Fibroblast of skin of right quadriceps (primary cell): ENCODE results near the gene PLCL2.
"Not testable (repeated sequence)": the region's sequence is repeated elsewhere in the genome, so short reads cannot be mapped to it uniquely, and the experiment has no call there.

ENCODE experiments used
- DNase-seq: peaks from one replicate; pipeline ENCODE4 v3.0.0-alpha.2; 2013

The PLCL2 gene

DNA sequence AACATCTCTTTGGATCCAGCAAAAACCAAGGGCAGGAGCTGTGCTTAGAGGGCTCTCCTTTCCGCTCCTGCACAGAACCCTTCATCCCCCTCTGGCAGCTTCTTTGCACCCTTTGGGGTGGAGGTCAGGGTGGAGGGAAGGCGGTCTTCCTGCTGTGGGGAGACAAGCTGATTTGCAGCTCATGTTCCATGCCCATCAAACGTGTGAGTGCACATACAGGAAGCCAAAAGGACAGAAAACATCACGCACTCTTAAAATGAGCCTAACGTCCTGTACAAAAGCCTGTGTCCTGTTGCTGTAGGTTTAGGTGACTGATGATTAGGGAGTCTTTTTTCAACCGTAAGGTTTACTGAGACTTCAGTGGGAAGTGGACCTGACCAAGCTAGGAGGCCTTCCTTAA lies 195.2 kb downstream of the PLCL2 start:
- DNase-seq: no peak

DNA sequence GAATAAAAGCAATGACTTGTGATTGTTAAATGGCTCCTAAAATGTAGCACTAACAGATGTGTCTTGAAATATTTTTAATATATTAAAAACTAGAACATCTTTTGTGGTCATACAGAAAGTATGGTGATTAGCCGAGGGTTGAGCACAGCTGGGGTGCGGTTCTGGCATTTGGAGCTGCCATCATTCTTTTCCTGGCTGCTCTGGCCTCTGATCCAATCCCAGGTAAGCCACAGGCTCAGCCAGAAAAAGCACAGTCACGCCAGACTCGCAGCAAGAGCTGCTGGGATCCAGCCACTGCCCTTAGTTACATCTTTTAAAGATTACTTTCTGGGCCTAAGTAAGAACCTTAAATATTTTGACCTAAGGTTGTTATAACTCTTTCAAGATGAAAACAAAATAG lies 196.8 kb downstream of the PLCL2 start:
- DNase-seq: no peak

DNA sequence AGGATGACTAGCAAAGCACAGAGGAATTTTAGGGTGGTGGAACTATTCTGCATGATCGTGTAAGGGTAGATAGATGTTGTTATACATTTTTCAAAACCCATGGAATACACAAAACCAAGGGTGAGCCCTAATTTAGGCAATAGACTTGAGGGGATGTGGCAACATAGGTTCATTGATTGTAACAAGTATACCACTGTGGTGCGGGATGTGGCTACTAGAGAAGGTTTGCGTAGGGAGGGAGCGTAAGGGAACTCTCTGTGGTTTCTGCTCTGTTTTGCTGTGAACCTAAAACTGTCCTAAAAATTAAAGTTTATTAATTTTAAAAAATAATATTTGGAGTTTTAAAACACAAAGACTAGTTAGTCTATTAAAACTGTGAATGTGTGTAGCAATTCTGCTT lies 202.8 kb downstream of the PLCL2 start:
- DNase-seq: no peak

DNA sequence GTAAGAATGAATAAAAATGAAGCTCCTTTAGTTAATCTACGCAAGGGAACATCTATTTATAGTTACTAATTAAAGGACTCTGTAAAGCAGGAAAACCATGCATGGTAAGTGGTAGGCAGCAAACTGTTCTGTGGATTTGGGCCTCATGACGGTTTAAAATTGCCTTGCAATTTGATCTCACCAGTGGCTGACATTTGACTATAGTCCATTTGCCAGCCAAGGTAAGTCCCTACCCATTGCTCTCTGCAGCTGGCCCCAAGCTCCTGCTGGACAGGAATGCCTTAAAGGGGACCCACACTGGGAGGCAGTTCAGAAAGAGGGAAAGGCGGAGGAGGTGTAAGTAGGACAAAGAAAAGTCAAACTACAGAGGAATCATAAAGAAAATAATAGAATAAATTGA lies 203.3 kb downstream of the PLCL2 start:
- no peak for DNase-seq

DNA sequence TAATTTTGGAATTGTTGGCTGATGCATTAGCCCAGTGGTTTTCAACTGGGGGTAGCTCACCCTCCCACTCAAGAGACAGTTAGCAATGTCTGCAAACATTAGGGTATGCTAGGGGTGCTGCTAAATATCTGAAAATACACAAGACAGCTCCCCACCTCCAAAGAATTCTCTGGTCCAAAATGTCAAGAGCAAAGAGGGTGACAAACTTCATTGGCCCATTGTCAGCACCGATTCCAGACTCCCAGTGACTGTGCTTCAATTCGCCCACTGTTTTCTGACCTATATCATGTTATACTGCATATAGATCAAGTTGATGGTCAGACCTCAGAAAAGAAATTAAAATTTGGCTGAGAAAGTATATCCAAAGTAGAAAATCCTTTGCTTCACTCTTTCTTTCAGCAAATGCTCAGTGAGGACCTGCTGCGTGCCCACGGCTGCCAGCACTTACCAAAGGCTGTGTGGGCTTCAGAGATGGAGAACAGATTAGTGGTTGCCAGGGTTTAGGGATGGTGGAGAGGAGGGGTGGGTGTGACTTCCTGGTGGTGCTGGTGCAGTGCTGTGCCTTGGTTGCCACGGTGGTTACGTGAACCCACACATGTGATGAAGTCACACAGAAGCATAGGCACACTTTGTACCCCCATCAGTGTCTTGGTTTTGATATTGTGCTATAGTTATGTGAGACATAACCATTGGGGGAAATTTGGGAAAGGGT lies 204.0 kb downstream of the PLCL2 start:
- DNase-seq: no peak

DNA sequence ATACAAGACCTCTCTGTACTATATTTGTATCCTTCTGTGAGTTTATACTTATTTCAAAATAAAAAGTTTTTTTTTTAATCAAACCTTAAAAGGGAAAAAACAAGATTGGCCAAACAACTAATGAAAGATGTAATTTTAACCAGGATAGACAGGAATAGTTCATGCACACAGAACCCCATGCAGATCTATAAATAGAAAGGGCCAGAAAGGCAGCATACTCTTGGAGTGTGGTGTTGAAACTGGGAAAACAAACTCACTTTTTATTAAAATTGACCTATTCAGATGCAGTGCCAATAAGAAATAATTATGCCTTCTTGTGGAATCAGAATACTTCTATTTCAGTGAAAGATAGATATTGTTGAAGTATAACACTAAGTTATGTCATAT lies 204.6 kb downstream of the PLCL2 start:
- DNase-seq: no peak

DNA sequence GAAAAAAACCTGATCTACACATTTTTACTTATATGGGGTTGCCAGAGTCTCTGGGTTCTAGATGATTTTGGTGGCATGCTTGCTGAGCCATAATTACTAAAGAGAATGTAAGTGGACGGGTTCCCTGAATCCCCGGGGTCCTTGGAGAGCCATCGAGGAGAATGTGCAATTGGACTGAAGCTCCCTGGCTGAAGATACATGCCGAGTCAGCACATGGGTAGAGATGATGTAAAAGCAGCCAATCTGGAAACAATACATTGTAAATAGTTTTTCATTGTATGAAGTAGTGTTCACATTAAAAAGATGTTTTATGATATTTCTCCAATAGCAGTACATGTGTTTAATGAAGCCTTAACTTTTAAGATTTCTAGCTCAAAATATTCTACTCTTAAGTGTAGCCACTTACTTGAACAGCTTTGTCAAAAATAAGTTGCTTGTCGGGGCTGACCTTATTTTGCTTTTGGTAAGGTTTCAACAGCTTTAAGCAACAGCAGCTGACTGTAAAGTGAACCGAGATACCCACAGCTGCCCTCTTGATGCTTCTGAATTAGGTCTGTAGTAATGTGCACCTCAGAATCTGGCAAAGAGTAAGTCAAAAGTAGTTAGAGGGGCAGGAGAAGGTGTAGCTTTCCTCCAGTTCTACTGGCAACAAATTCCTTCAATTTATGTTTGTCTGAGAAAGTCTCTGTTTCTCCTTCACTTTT lies 205.7 kb downstream of the PLCL2 start:
- DNase-seq: no peak

DNA sequence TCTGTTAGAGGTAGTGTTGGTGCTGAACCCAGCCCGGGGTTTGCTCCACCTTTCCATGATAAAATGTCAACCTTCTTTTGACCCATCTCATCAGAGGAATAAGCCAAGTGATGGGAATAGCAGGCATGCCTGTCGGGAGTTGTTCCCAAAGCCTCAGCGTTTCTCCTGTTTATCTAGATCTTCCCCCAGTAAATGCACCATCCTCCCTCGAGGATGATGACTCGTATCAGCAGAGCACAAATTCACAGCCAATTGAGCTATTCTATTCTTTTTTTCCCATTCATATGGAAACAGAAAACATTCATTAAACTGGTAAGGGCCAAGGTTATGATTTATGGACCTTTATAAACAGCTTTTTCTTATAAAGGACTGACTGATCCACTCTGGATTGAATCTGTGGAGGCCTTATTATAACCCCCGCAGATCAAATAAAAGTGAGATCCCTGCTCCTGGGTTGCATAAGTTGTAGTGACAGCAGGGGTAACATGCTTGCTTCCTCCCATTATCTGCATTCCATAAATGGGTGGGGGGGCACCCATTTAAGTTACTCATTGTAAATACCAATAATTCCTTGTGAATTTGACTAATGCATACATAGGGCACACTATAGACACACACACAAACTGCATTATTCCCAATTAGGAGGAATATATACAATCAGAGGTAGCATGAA lies 207.3 kb downstream of the PLCL2 start:
- peak; percentile 51 for DNase-seq

DNA sequence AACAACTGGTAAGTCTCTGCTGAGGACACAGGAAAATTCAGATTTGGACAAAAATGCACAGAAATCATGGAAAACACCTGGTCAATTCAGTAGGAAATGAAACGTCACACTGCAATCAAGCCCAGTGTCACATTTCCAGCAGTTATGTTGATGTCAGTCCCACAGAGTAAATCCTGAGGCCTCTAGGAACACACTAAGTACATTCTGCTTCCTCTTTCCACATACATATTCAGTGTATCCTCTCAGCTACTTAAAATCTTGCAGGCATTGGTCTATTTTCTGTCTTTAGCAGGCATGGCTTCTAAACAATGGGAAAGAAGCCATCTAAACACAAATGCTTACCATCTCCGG lies 207.8 kb downstream of the PLCL2 start:
- no peak for DNase-seq

DNA sequence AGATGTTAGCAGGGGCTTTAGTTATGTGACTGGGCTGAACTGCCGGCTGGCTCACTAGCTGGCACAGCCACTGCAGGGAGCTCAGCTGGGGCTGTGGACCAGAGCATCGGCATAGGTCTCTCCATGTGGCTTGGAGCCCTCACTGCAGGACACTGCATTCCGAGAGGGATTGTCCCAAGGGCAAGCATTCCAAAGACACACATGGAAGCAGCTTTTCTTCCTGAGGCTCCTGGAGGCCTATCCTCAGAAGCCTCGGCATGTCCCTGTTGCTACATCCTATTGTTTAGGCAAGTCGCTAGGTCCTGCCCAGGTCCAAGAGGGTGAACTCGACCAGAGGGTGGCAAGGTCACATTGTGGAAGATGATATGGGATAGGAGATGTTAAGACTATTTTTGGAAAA lies 209.8 kb downstream of the PLCL2 start:
- no peak for DNase-seq

DNA sequence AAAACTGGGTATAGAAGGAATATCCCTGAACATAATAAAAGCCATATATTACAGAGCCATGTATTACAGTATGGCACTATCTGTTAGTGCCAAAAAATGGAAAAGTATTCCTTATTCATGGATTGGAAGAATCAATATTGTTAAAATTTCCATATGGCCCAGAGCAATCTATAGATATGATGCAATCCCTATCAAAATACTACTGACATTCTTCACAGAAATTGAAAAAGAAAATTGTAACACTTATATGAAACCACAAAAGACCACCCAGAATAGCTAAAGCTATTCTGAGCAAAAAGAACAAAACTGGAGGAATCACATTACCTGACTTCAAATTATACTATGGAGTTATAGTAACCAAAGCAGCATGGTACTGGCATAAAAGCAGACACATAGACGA lies 218.8 kb downstream of the PLCL2 start:
- DNase-seq: no peak

DNA sequence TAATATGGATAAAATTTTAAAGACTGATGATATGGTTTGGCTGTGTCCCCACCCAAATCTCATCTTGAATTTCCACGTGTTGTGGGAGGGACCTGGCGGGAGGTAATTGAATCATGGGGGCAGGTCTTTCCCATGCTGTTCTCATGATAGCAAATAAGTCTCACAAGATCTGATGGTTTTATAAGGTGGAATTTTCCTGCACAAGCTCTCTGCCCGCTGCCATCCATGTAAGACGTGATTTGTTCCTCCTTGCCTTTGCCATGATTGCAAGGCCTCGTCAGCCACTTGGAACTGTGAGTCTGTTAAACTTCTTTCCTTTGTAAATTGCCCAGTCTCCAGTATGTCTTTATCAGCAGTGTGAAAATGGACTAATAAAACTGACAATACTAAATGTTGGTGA lies 222.0 kb downstream of the PLCL2 start:
- not testable (repeated sequence) for DNase-seq

DNA sequence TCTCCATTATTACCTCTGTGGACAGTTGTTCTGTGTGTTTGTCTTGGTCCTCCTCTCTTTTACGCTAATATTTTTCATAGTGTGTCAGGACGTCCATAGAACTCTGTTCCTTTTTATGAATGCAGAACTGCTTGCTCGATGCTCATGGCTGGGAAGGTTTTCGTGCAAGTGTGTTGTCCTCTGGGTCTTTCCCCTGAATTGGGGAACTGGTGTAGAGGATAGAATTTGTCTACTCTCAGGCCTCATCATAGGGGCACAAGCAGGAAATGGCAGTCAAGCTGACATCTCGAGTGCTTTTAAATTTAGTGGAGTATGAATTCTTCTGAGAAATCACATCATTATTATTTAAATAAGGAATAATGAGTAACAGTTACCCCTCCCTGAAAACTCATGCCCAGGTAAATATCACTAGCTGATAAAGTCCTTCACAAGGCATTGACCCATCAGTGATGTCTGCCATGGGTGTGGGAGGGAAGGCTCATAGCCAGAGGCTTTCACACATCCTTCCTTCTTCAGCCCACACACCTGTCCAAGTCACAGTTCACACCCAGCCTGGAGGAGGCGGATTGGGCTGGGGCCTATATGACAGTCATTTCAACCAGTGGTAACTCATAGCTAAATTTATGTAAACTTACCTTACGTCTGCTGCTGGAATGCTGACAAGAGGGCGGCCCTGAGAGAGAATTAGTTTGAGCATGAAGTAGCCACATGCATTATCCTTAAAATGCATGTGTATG lies 226.1 kb downstream of the PLCL2 start:
- no peak for DNase-seq

DNA sequence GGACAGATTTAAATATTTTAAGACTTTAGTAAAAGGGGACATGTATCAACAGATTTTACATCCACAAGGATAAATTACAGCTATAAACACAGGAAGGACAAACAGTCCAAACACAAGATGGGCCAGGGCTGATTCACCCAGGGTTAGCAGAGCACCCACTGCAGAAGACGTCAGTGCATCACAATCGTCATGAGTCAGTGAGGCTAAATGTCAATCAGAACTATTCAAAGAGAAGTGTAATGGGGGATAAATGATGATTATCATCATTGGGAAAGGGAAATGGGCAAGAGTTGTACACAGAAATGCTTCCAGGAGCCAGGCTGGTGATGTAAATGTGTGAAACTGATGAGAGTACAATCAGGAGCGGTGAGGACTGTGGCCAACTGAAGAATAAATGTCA lies 226.8 kb downstream of the PLCL2 start:
- no peak for DNase-seq

DNA sequence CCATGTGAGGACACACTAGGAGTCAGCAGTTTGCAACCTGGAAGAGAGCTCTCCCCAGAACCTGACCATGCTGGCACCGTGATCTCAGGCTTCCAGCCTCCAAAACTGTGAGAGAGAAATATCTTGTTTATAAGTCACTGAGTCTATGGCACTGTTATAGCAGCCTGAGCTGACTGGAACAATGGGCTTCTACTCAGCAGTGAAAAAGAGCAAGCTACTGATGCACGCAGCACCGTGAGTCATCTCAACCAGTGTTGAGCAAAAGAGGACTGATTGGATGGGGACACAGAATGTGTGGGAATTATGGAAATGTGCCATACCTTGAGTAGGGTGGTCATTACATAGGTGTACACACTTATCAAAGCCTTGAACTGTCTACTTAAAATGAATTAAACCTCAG lies 230.4 kb downstream of the PLCL2 start:
- no peak for DNase-seq

DNA sequence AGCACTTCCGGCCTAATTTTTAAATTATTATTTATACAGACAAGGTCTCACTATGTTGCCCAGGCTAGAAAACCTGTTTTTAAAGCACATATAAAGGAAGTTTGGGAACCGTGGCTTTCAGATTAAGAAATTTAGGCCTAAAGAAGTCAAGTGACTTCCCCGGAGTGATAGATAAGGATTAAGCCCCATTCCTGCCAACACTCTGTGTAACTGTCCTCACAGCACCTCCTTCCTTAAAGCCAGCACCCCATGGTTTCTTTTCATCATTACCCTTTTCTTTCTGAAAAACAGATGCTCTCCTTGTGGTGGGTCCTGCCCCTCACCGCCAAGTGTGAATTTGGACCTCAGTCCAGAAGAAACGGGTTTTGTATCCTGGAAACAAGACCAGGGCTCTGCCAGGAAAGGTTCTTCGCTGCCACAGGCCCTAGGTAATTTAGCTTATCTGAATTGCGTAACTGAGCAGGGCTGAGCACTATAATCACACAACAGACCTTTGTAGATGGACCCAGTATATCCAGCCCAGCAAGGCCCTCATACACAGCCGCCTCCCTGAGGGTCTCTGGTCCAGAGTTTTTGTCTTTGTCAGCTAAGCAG lies 231.3 kb downstream of the PLCL2 start:
- DNase-seq: no peak

DNA sequence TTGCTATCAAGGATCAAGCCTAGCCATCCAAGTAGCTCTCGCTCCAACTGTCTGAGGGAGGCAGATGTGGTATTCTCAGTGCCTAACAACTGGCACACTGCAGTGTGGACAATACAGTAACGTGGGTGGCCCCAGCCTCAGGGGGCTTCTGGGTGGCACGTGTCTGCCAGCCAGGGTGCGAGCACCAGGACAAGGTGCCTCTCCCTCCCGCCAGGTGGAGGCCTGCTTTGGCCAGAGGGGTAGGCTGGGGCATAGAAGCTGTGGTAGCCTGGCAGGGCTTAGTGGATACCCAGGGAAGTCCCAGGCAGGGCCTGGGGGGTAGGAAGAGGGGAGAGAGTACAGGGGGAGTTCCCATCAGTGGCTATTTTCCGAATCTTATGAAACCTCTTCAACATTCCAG lies 234.0 kb downstream of the PLCL2 start:
- no peak for DNase-seq

DNA sequence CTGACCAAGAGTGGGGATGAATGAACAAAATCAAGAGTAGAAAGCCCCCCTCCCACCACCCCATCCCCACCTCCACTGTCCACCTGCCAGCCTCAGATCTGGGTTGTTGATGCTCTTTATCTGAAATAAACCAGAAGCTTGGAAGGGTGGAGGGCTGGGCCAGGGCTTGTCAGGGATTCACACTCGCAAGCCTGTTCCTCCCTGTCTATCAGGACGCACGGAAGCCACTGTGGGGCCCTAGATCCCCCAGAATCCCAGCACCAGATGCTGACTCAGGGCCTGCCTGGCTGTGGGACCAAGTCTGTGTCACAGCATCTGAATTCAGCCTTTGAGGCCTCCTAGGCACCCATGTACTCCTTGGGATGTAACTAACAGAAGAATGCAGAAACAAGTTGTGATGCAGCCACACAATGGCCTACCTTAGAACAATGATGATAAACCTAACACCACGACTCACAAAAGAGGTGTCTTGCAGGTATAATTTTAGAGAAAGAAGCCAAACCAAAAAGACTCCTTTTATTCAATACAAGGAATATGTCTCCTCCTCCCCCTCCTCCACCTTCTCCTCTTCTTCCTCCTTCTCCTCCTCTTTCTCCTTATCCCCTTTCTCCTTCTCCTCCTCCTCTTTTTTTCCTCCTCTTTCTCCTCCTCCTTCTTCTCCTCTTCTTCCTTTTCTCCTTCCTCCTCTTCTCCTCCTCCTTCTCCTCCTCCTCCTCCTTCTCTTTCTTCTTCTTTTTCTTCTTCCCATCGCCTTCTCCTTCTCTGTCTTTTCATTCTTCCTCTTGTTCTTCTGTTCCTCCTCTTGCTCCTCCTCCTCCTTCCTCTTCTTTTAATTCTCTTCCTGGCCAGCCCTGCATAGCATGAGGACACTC lies 234.7 kb downstream of the PLCL2 start:
- DNase-seq: no peak

DNA sequence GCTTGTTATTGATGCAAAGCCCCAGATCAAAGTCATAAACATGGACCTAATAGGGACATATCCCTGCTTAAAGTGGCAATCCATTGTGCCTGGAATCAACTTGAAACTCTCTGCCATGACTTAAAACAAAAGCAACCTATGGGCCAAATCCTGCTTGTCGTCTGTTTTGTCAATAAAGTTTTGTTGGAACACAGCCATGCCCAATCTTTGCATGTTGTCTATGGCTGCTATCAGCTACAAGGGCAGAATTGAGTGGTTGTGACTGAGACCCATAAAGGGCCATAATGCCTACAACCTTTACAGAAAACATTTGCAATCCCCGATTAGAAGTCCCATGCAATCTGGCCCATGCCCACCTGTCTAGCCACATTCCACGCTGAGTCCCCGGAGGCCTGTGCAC lies 235.4 kb downstream of the PLCL2 start:
- no peak for DNase-seq

DNA sequence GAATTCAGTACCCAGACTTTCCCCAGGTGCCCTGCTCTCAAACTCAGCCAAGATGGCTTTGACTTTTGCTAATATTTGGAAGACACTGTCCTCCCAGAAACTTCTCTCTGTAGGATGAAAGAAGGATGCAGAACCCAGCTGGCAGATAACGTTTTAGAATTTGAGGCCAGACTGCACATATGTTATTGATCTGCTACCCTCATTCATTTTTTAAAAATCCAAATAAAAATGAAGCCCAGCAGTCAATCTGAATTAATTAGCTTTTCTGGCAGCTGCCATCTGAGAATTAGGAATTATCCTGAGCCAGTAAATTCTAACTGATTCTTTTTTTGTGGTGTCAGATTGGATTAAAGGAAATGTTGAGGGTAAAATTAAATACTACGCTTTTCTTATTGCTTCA lies 236.6 kb downstream of the PLCL2 start:
- DNase-seq: no peak

DNA sequence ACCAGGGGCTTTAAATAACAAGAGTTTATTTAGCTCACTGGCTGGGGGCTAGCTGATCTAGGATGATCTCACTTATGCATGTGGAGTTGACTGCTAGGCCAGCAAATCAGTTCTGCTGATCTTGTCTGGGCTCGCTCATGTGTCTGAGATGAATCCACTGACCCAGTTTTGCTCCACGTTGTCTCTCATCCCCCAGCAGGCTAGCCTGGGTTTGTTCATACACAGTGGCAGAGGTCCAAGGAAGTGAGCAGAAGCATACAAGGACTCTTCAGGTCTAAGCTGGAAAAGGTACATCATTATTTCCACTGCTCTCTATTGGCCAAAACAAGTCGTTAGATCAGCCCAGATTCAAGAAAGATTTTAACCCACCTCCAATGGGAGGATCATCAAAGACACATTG lies 238.0 kb downstream of the PLCL2 start:
- DNase-seq: no peak

DNA sequence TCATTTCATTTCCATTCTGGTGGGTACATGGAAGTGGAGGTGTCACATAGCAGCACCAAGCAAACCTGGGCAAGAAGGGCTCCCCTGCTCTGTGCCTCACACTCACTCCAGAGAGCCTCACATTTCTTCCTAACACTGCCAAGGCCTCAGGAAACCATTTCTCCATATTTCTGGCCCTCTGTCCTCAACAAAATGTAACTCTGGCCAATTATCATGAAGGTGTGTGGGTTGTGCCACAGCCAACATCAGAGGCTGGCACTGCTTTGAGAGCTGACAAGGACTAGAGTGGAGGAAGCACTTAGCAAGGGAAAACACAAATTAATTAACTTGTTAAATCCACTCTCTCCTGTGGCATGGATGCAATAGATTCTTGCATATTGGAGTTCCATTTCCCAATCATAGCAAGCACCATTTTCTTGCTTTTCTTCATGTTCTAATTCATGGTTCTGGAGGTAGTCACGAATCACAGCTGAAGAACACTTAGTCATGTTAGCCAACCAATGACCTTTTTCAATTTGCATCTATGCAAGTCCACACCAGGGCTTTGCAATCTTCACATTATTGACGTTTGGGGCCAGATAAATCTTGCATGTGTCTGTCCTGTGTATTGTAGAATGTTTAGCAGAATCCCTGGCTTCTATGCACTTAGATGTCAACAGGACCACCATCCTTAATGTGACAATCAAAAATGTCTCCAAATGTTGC lies 241.1 kb downstream of the PLCL2 start:
- no peak for DNase-seq
